ENCODE results near the gene RAMP3.

Gene RAMP3

GRCh38 chr7:45116048-45116447 lies 41.5 kb upstream of the RAMP3 start:
- no peak for TF ChIP-seq CTCF (IDR thresholded peaks at IDR 0.05; ENCODE audit: insufficient read depth, low read length, missing control alignments)
- DNase-seq (ENCODE audit: low read depth, low spot score) = no peak
- H3K4me3 ChIP-seq (ENCODE audit: low read depth, low read length) = no peak overlapping the region
- POLR2A ChIA-PET = no interaction called here
- CTCF ChIA-PET = no interaction called here

- no peak overlapping the region for H3K4me3 ChIP-seq (ENCODE audit: low read depth, low read length)
- ChIA-PET CTCF (interaction anchor here (0.8 kb wide), 1 partner anchor 19 kb away, joined by 3 read pairs; no protein-coding TSS in a partner anchor), POLR2A (no interaction called here)
- no peak for TF ChIP-seq CTCF (IDR thresholded peaks at IDR 0.05; ENCODE audit: insufficient read depth, low read length, missing control alignments)
- no peak for DNase-seq (ENCODE audit: low read depth, low spot score)
Observed at GRCh38 chr7:45117582-45117981, 40.0 kb upstream of the RAMP3 start.

- no peak overlapping the region for H3K4me3 ChIP-seq (ENCODE audit: low read depth, low read length)
- ChIA-PET POLR2A (no interaction called here), CTCF (interaction anchor here (3.4 kb wide), 1 partner anchor 18 kb away, joined by 11 read pairs; no protein-coding TSS in a partner anchor)
- no peak for DNase-seq (ENCODE audit: low read depth, low spot score)
- no peak for TF ChIP-seq CTCF (IDR thresholded peaks at IDR 0.05; ENCODE audit: insufficient read depth, low read length, missing control alignments)
Observed at GRCh38 chr7:45118292-45118691, 39.3 kb upstream of the RAMP3 start.

GRCh38 chr7:45118889-45119331 lies 38.7 kb upstream of the RAMP3 start:
- POLR2A ChIA-PET = no interaction called here
- no peak for TF ChIP-seq CTCF (IDR thresholded peaks at IDR 0.05; ENCODE audit: insufficient read depth, low read length, missing control alignments)
- CTCF ChIA-PET = interaction anchor here (3.4 kb wide), 1 partner anchor 17 kb away, joined by 11 read pairs; no protein-coding TSS in a partner anchor
- no peak overlapping the region for H3K4me3 ChIP-seq (ENCODE audit: low read depth, low read length)
- no peak for DNase-seq (ENCODE audit: low read depth, low spot score)

- CTCF ChIA-PET = interaction anchor here (3.4 kb wide), 1 partner anchor 16 kb away, joined by 11 read pairs; no protein-coding TSS in a partner anchor
Observed at GRCh38 chr7:45119550-45119949, 38.0 kb upstream of the RAMP3 start.

More at GRCh38 chr7:45119550-45119949, 38.0 kb upstream of the RAMP3 start:
- DNase-seq (ENCODE audit: low read depth, low spot score) = no peak
- POLR2A ChIA-PET = no interaction called here
- H3K4me3 ChIP-seq (ENCODE audit: low read depth, low read length) = no peak overlapping the region
- TF ChIP-seq CTCF (IDR thresholded peaks at IDR 0.05; ENCODE audit: insufficient read depth, low read length, missing control alignments) = no peak
